Liver (tissue), 3 donors: ENCODE measurements around the gene IL25.

ENCODE experiments used
- ATF3 ChIP-seq: IDR thresholded peaks from 2 replicates; pipeline ENCODE4 v1.6.1; 2016; ENCODE audit warnings: antibody characterized with exemption
- CTCF ChIP-seq: fragments of 150-350 bp; IDR thresholded peaks from 2 replicates; pipeline ENCODE4 v1.5.1; 2017; ENCODE audit warnings: improper control_type of control experiment, low read depth, low read length; ENCODE audit not compliant: missing input control
- EGR1 ChIP-seq, 2 donors: IDR thresholded peaks; 2 replicates each; pipeline ENCODE4 v1.6.1; 2016 to 2018; ENCODE audit warnings: antibody characterized with exemption in 2 of 2, low read depth in 2 of 2
- FOXA1 ChIP-seq: IDR thresholded peaks from 2 replicates; pipeline ENCODE4 v1.6.1; 2016; ENCODE audit warnings: antibody characterized with exemption
- HNF4G ChIP-seq: IDR thresholded peaks from 2 replicates; pipeline ENCODE4 v1.6.1; 2016; ENCODE audit warnings: antibody characterized with exemption
- JUND ChIP-seq, 2 donors: IDR thresholded peaks; 2 replicates each; pipeline ENCODE4 v1.6.1; 2016; ENCODE audit warnings: antibody characterized with exemption in 2 of 2
- RAD21 ChIP-seq, 2 donors: IDR thresholded peaks; 2 replicates each; pipeline ENCODE4 v1.6.1; 2016; ENCODE audit warnings: antibody characterized with exemption in 2 of 2, mild to moderate bottlenecking in 2 of 2
- RXRA ChIP-seq, 2 donors: IDR thresholded peaks; 2 replicates each; pipeline ENCODE4 v1.6.1; 2017 to 2018; ENCODE audit warnings: antibody characterized with exemption in 2 of 2, mild to moderate bottlenecking in 1 of 2
- SP1 ChIP-seq: IDR thresholded peaks from 2 replicates; pipeline ENCODE4 v1.6.1; 2018; ENCODE audit warnings: antibody characterized with exemption, mild to moderate bottlenecking
- TAF1 ChIP-seq: conservative IDR thresholded peaks from 2 replicates; pipeline ENCODE4 v1.6.1; 2016; ENCODE audit warnings: antibody characterized with exemption, mild to moderate bottlenecking
- YY1 ChIP-seq: IDR thresholded peaks from 2 replicates; pipeline ENCODE4 v1.6.1; 2016; ENCODE audit warnings: antibody characterized with exemption, mild to moderate bottlenecking
- TF ChIP-seq, protein P1 (sequence below): IDR thresholded peaks from 2 replicates; pipeline ENCODE4 v1.6.1; 2016; ENCODE audit warnings: antibody characterized with exemption, mild to moderate bottlenecking
- TF ChIP-seq, protein P2 (sequence below): IDR thresholded peaks from 2 replicates; pipeline ENCODE4 v1.6.1; 2016; ENCODE audit warnings: antibody characterized with exemption
- TF ChIP-seq, protein P3 (sequence below): IDR thresholded peaks from 2 replicates; pipeline ENCODE4 v1.6.1; 2016; ENCODE audit warnings: antibody characterized with exemption
- donor health status: healthy.
- donor health status: healthy.

GRCh38 chr14:23366426-23366921 is 6.1 kb upstream of the IL25 start:
- TF ChIP-seq CTCF, result no peak
- TF ChIP-seq, protein P1, sequence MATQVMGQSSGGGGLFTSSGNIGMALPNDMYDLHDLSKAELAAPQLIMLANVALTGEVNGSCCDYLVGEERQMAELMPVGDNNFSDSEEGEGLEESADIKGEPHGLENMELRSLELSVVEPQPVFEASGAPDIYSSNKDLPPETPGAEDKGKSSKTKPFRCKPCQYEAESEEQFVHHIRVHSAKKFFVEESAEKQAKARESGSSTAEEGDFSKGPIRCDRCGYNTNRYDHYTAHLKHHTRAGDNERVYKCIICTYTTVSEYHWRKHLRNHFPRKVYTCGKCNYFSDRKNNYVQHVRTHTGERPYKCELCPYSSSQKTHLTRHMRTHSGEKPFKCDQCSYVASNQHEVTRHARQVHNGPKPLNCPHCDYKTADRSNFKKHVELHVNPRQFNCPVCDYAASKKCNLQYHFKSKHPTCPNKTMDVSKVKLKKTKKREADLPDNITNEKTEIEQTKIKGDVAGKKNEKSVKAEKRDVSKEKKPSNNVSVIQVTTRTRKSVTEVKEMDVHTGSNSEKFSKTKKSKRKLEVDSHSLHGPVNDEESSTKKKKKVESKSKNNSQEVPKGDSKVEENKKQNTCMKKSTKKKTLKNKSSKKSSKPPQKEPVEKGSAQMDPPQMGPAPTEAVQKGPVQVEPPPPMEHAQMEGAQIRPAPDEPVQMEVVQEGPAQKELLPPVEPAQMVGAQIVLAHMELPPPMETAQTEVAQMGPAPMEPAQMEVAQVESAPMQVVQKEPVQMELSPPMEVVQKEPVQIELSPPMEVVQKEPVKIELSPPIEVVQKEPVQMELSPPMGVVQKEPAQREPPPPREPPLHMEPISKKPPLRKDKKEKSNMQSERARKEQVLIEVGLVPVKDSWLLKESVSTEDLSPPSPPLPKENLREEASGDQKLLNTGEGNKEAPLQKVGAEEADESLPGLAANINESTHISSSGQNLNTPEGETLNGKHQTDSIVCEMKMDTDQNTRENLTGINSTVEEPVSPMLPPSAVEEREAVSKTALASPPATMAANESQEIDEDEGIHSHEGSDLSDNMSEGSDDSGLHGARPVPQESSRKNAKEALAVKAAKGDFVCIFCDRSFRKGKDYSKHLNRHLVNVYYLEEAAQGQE, result no peak
- TF ChIP-seq, protein P2, sequence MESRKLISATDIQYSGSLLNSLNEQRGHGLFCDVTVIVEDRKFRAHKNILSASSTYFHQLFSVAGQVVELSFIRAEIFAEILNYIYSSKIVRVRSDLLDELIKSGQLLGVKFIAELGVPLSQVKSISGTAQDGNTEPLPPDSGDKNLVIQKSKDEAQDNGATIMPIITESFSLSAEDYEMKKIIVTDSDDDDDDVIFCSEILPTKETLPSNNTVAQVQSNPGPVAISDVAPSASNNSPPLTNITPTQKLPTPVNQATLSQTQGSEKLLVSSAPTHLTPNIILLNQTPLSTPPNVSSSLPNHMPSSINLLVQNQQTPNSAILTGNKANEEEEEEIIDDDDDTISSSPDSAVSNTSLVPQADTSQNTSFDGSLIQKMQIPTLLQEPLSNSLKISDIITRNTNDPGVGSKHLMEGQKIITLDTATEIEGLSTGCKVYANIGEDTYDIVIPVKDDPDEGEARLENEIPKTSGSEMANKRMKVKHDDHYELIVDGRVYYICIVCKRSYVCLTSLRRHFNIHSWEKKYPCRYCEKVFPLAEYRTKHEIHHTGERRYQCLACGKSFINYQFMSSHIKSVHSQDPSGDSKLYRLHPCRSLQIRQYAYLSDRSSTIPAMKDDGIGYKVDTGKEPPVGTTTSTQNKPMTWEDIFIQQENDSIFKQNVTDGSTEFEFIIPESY, result no peak
- TF ChIP-seq HNF4G, result no peak
- no peak for TF ChIP-seq RAD21 (IDR thresholded peaks at IDR 0.05)
- no peak for TF ChIP-seq EGR1 (IDR thresholded peaks at IDR 0.05; ENCODE audit: low read depth in 2 of 2)
- no peak for TF ChIP-seq YY1
- no peak for TF ChIP-seq ATF3
- no peak for TF ChIP-seq FOXA1
- no peak for TF ChIP-seq JUND (IDR thresholded peaks at IDR 0.05)
- no peak for TF ChIP-seq TAF1
- TF ChIP-seq RXRA (IDR thresholded peaks at IDR 0.05), result no peak
- TF ChIP-seq, protein P3, sequence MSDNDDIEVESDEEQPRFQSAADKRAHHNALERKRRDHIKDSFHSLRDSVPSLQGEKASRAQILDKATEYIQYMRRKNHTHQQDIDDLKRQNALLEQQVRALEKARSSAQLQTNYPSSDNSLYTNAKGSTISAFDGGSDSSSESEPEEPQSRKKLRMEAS, result no peak
- no peak for TF ChIP-seq SP1
